ENCODE measurements around the gene ZNRF3. TPM values are rescaled to one million over a fixed set of nuclear protein-coding genes. Genes with fewer than 3 reads are reported as not detected.
"Not testable (repeated sequence)": the region's sequence is repeated elsewhere in the genome, so short reads cannot be mapped to it uniquely, and the experiment has no call there.

Gene ZNRF3
- total RNA-seq, 1 donor from 2014 or later = 7.7 TPM

DNA sequence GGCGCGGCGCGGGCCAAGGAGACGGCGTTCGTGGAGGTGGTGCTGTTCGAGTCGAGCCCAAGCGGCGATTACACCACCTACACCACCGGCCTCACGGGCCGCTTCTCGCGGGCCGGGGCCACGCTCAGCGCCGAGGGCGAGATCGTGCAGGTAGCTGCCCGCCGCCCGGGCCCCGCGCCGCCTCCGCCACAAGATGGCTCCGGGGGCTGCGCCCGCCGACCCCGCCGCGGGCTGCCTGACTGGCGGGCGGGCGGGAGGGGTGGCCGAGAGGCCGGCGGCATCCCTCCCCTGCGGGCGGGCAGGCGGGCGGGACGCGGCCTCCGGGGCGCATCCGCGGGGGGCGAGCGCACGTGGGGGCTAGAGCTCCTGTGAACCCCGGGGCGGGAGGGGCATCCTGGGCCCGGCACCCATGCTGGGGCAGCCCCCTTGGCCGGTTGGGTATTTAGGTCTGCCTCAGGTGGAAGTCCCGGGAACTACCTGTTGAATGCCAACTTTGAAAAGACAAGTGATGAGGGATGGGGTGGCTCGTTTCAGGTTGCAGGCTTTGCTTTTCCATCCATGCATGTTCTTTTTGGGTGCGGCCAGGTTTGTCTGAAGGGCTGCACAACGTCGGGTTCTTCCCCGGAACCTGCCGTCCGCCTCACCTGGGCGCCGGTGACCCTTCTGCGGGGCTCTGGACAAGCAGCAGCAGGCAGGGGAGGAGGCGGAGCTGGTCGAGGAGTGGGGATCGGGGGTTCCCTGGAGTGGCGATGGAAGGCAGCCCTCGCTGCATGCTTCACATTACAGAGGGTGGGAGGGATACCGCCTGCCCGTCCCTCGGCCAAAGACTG, 760 bp downstream of the ZNRF3 start:
- DNase-seq (ENCODE audit: low spot score) = peak; percentile 26

DNA sequence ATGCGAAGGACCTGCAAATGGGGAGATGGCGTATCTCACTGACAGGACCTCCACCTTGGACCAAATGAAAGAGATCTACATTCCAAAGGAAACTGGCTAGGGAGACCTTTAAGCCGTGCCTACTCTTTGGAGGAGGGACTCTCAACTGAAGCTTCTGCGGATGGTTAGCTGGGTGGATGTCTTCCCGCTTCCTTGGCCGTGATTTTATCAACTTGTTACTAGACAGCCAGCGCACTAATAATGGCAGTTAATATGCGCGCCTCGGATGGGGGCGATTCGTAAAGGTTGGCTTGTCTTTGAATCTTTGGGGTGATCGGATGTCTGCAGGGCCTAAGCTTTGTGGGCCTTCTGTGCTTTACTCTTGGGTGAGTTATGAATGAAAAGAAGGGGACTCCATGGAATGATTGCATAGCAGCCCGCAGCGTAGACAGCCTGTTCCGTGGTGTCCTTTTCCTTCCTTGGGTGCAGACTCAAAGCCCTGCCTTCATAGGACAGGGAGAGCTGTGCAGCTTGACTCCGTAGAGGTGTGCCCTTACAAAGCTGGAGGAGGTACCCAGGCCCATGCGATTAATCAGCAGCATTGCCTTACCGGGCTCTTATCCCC, 1.5 kb downstream of the ZNRF3 start:
- peak; percentile 24 for DNase-seq (ENCODE audit: low spot score)

DNA sequence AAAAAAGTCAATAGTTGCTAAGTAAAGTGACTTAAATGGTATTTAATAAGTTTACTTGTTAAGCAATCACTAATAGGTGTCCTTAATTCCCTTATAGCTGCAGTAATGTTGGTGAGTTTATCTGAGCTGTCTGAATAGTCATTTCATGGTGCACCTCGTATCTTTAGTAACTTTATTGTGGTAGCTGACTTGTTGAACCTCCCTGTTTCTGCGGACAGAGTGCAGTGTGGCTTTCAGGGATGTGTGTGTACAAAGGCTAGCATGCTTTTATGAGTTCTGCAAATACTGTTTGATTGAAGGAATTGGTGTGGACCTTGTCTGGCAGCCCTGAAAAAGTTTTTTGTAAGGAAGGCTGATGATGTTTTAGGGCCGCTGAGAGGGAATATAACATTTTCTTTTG, 2.6 kb downstream of the ZNRF3 start:
- no peak for DNase-seq (ENCODE audit: low spot score)

DNA sequence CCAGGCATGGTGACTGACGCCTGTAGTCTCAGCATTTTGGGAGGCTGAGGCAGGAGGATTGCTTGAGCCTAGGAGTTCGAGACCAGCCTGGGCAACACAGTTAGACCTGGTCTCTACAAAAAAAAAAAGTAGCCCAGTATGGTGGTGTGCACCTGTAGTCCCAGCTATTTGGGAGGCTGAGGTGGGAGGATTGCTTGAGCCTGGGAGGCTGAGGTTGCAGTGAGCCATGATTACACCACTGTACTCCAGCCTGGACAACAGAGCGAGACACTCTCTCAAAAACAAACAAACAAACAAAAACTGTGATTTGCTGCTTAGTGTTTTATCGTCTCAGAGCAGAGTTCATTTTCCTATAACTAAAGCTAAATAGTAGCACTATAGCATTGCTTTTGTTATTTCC, 3.3 kb downstream of the ZNRF3 start:
- not testable (repeated sequence) for DNase-seq (ENCODE audit: low spot score)

DNA sequence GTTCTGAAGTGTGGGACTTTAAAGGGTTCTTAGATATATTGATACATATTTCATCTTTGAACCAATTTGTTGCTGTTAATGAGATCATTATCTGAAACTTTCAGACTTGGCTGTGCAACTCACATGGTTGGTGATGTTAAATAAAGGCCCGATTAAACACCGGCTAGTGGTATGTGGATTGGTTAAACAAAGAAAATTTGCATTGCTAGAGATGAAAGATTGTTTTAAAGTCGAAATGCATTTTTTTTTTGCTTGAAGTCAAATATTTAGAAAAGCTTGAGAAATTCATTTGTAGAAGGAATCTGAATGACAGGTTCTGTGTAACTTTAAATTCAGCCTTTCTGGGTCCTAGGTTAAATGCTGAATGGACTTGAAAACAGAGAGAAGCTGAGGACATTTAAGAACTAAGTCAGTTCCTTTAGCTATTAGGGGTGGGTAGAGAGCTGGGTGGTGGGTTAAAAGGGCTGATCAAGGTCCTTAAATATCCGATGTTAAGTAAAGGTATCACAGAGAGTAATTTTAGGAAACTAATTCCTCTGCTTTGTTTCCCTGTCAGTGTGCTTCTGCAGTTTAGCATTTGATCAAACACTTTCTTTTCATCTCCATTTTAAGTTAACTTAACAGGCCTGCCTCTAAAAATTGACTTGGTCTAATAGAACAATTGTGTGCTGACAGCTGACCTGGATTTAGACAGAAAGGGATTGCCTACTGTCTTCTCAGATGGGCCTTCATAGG, 4.5 kb downstream of the ZNRF3 start:
- no peak for DNase-seq (ENCODE audit: low spot score)

DNA sequence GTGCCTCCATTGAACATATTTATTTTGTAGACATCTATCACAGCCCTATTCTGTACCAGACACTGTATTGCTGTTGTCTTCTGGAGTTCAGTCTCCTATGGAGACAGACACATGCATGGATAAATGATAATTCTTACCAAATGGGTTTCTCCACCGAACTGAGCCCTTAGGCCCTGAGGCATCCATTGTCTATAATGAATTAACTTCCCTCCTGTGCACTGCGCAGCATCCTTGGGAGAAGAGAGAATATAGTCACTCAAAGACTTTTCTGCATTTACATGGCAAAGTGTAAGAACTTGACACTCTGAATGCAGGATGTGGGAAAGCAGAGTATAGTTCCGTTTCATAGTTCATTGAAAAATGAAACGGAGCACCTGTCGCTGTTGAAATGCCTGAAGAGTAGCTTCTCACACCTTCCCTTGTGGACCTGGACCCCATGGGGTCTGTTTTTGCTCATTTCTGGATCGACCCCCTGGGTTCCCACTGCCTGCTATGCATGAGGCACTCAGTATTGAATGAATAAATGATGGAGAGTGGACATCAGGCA, 6.2 kb downstream of the ZNRF3 start:
- no peak for DNase-seq (ENCODE audit: low spot score)

DNA sequence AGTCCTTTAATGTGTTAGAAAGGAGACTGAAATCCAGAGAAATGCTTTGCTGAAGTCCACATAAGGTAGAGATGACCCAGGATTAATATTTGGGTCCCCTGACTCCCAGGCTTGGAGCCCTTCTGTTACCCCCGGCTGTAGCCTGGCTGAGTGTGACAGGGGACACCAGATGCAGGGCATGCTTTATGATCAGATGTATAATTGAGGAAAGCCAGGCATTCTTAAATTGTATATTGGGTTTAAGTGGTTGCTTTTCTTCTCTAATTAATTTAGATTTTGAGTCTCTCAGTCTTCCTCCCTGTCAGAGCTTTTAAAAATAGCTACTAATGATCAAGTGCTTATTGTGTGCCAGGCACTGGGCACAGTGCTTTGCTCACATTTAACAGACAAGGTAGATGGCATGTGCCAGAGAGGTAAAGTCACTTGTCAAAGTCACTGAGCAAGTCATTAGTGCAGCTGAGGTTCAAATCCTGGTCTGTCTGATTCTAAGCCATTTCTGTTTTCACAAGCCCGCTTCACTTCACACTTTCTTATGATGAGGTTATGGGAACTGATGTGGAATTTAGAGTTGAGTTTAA, 7.9 kb downstream of the ZNRF3 start:
- DNase-seq (ENCODE audit: low spot score) = no peak

DNA sequence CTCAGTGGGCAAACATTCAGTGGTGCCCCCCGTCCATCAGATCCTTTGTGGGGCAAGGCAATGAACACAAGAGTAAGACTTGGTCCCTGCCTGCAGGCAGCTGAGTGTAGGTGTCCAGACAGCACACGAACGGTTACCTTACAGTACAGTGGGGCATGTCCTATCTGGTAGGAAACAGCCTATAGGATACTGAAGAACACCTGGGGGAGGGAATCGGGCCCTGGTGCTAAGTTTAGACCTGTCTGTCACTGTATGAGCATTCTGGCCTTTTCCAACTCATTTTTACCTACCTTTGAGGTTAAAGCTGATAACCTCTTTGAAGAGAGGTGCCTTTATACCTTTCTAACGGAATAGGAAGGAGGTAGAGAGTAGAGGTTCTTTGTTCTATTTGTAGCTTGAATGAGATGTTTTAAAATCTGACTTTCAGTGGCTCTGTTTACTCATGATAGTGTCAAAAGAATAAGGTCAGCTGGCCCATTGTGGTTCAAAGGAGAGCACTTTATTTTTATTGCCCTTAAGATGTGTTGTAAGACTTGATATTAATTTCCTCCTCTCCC, 8.9 kb downstream of the ZNRF3 start:
- DNase-seq (ENCODE audit: low spot score) = no peak

DNA sequence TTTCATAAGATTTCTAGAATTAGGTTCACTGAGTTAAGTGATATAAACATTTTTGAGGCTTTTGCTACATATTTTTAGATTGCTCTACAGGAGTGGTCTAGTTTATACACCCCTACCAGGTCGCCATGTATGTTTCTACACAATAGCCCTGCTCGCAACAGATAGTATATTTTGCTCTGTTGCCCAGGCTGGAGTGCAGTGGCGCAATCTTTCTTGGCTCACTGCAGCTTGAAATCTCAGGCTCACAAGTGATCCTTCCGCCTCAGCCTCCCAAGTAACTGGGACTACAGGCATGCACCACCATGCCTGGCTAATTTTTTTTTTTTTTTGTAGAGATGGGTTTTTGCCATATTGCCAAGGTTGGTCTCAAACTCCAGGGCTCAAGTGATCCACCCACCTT, 10.4 kb downstream of the ZNRF3 start:
- DNase-seq (ENCODE audit: low spot score) = no peak

DNA sequence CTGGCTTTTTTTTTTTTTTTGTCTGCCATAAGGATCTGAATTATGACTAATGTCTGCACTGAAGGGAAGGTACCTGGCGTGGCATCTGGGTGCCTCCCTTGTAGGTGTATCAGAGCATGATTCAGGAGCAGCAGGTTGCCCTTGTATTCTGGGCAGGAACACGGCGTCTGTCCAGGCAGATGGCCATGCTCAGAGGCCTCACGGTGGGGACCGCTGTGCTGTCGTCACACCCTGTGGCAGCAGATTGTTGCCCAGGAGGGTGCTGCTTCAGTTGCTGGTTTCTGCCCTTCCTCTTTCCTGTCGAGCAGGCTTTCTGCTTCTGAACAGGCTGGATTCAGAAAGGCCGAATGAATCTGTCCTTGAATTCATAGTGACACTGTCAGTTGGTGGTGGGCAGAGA, 11.0 kb downstream of the ZNRF3 start:
- DNase-seq (ENCODE audit: low spot score) = no peak

DNA sequence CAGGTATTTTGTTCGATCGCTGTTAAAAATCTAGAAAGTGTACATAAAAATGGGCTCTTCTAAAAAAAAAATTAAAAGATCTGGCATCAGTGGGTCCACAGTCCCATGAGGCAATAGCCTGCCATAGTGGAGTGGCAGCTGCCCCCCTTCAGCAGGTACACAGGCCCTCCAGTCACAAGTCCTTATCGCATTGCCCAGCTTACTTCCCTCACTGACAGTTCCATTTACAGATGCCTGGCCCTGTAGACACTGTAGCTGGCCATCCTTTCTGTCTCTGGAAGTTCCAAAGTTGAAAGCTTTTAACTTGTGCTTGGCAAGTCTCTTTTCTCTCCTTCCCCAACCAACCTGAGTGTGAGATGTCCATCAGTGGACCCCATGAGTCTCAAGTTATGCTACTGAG, 11.4 kb downstream of the ZNRF3 start:
- no peak for DNase-seq (ENCODE audit: low spot score)

DNA sequence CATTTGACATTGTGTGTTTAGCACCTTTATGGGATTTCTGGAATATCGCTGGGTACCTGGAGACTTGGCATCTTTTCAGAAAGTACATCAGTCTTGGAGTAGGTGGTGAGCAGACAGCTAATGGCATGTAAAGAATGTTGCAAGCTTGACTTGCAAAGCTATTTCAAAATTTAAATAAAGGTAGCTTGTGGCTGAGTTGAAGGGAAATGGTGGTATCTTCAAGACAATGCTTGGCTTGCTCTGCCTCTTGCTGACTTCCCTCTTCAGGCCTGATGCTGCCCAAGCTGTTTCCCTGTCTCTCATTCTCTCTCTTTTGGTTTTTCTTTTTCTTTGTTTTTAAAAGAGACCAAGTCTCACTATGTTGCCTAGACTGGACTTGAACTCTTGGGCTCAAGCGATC, 13.2 kb downstream of the ZNRF3 start:
- DNase-seq (ENCODE audit: low spot score) = no peak

DNA sequence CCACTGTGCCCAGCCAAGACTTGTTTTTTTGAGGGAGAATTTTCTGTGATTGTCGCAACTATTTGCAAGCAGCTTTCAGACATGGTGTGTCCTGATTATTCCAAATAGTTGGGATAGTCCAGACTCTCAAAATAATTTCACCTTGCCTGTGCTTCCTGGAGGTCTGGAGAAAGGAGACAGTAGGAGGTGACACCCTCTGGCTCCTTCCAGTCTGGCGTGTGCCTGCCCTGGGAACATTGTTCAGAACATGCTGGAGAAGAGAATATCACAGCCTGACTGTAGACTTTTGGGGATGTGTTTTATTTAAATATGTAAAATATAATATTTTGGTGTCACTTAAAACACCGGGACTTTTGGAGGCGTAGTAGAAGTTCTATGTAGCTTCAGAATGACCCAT, 14.9 kb downstream of the ZNRF3 start:
- no peak for DNase-seq (ENCODE audit: low spot score)

DNA sequence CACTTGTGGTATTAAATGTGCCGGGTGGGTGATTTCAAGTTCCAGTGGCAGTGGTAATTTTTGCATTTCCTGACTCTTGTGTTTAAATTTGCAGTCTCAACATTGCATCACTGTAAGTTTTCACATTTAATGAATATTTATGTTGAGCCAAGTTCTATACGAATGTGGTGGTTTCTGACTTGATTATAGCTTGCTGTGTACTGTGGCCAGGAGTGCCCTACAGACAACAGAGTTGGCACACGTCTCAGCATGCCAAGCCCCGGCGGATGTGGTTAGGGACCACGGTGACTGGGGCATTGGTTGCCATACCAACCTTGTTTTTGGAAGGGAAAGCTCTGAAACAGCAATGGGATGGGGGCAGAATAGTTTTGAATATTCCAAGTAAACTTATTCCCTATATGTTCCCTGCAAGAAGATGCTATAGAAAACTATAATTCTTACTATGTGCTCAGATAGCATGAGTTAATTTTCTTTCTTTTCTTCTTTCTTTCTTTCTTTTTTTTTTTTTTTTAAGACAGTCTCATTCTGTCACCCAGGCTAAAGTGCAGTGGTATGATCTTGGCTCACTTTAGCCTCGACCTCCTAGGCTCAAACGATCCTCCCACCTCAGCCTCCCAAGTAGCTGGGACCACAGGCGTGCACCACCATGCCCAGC, 16.0 kb downstream of the ZNRF3 start:
- no peak for DNase-seq (ENCODE audit: low spot score)

DNA sequence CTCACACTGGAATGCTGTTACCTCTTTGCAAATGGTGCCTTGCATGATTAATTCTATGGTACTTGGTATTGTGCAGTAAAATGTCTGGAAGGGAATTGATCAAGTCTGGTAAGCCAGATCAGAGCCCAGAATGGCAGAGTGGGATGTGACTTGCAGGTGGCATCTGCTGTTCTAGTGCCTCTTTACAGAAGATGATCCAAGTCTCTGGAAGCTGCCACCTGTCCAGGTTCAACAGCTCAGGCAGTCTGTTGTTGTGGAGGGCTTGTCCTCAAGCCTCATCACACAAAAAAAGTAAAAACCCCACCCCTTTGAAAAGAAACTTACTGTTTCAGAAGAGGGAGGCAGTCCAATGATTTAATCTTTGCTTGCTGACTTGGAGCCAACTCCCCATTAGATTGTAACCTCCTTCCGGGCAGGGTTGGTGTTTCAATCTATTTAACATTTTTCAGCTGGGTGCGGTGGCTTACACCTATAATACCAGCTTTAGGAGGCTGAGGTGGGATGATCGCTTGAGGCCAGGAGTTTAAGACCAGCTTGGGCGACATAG, 17.1 kb downstream of the ZNRF3 start:
- DNase-seq (ENCODE audit: low spot score) = no peak

DNA sequence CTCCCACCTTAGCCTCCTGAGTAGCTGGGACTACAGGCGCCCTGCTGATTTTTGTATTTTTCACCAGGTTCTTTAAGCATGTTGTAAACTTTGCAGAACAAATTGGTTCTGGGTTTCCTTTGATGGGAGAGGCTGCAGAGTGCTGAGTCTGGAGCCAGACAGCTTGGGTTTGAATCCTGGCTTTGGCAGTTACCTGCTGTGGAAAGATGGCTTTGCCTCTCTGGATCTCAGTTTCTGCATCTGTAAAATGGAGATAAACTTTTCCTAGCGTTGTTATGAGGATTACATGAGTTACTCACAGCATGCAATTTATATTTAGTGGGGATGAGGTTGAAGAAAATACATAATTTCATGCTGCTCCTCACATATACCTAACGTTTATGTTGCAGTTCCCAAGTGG, 19.1 kb downstream of the ZNRF3 start:
- no peak for DNase-seq (ENCODE audit: low spot score)

DNA sequence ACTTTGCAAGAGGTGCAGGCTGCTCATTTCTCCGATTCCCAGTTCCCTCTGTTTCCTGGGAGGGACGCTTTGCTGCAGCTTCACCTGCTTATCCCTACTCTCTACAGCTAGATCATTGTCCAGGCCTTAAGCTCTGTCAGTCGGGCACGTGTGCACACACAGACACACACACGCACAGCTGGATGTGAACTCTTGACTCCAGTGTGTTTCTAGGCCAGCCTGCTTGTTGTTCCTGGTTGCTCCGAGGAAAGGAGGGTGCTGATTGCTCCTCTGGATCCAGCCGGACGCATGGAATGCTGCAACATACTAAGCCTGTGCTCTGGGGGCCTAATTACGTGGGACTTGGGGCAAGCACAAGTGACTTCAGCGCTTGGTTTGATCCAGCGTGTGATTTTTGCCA, 19.7 kb downstream of the ZNRF3 start:
- DNase-seq (ENCODE audit: low spot score) = no peak

DNA sequence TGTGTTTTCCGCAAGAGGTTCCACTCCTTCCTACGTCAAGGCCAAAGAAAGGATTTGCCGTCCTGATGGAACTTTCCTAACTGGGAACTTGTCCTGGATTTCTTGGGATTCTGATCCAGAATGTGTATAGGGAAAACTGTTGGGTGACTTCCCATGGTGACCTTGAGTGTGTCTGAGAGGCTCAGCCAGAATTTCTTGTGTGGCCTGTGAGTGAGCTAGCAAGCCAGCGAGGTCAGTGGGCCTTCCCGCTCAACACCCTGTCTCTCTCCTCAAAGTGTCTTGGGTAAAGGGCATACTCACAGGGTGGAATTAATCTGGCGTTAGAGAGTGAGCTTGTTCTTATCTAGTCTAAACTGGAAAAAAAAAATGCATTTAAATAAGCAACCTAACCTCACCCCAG, 20.4 kb downstream of the ZNRF3 start:
- DNase-seq (ENCODE audit: low spot score) = no peak

DNA sequence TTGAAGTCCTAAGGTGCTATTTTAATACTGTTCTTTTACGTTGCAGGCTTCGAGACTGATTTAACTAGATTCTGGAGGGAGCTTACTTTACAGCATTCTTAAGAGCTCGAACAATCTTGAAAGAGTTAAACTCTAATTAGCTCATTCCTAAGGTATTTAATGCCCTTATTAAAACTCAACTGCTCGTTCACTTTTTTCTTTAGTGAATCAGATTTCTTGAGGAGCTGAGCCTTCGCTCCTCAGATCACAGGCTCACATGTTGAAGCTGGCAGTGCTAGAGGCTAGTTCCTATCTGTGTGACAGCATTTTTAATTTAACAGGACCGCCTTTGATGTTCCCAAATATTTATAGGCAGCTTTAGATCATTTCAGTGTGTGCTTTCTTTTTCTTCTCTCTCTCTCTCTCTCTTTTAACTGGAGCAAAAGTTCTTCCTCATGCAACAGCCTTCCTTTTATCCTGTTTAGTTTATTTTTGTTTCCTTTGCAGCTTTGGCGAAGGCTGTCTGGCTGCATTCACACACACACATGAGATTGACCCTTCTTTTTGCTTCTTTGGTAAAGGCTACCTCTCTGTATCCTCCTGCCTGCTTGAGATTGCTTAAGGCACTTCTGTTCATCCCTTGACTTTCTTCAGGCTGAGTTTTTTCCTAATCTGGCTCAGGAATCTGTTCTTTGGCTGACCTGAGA, 21.0 kb downstream of the ZNRF3 start:
- peak; percentile 95 for DNase-seq (ENCODE audit: low spot score)

DNA sequence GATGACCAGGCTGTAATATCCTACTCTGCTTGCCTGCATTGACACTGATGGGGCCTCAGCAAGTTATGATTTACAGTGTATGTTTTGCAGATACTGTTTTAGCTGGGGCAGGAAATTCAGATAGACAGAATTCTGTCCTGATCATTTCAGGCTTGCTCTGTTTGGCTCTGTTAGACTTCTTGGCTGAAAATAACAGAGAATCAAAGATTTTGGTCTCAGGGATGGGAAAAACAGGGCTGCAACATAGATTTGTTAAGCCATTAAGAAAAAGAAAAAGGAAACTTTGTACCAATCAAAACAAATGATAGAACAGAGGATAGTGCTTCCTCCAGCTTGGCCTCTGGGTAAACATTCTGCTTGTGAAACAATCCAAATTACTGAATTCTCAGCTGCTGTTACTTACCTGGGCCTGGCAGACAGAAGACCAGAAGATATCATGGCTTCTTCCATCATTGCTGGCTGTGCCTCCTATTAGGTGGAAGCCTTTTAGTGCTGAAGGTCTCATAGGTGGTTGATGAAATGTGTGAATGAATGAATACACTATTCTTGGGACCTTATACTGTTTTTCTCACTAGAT, 22.0 kb downstream of the ZNRF3 start:
- no peak for DNase-seq (ENCODE audit: low spot score)

All from umbilical cord (tissue), 2 donors.